Measurements from ENCODE around the gene ANO6.

The ANO6 gene

DNA sequence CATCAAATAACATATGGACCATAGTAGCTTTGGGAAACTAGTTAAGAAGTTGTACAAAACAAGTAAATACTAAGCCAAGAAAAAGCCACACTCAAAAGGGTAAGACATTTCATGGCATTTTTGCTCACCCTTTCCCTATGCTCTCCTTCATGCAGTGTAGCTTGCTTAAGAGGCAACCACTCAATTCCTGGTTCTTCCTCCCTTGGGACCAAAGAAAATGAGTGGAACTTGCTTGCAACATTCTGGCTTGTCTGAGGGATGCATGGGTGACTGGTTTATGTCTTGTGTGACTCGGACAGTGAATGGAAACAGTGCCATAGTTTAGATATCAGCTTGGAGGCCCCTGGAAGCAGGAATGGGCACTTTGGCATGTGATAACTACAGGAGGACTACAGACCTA lies 261.6 kb downstream of the ANO6 start:
- no peak for DNase-seq
- Mint-ChIP-seq H3K9me3 (peaks cover 4% of the 10 kb centered on the region), H3K36me3 (no peaks in the 10 kb centered on the region), H3K4me1 (no peaks in the 10 kb centered on the region), H3K27ac (no peak overlapping the region), H3K27me3 (no peaks in the 10 kb centered on the region), H3K4me3 (no peak overlapping the region)
- CTCF ChIA-PET, result no interaction called here

DNA sequence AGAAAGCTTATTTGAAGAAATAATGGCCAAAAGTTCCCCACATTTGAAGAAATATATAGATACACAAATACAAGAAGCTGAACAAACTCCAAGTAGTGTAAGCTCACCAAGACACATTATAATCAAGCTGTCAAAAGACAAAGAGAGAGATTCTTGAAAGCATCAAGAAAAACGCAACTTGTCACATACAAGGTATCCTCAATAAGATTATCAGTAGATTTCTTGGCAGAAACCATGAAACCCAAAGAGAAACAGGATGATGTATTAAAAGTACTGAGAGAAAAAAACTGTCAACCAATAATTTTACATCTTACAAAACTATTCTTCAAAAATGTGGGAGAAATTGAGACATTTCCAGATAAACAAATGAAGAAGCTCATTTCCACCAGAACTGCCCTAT lies 263.0 kb downstream of the ANO6 start:
- Mint-ChIP-seq H3K9me3 (peaks cover 4% of the 10 kb centered on the region), H3K27me3 (no peaks in the 10 kb centered on the region)
- CTCF ChIA-PET, result no interaction called here

DNA sequence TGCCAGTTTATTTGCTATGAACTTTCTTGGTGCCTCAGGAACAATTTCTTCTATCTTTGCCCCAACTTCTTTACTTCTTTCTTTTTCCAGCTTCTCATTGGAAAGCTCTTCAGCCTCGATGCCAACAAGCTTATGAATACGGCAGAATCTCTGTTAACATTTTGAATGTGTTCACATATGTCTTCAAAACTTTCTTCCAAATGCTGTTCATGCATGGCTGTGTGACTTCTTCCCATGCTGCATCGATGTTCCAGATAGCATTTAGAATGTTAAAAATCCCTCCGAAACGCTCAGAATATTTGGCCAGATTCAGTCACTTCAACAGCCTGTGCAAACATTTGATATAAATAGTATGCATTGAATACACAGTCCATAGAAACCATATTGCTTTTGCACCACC lies 265.9 kb downstream of the ANO6 start:
- no peak for DNase-seq
- Mint-ChIP-seq H3K9me3 (peaks cover 4% of the 10 kb centered on the region), H3K4me1 (no peaks in the 10 kb centered on the region), H3K27me3 (no peaks in the 10 kb centered on the region), H3K36me3 (no peaks in the 10 kb centered on the region), H3K27ac (no peak overlapping the region), H3K4me3 (no peak overlapping the region)
- CTCF ChIA-PET, result interaction anchor here (0.8 kb wide), 1 partner anchor 8 kb away, joined by 3 read pairs; no protein-coding TSS in a partner anchor

More for the DNA sequence above, 263.0 kb downstream of the ANO6 start:
- H3K36me3 Mint-ChIP-seq, result no peaks in the 10 kb centered on the region
- H3K4me3 Mint-ChIP-seq, result no peak overlapping the region
- H3K4me1 Mint-ChIP-seq, result no peaks in the 10 kb centered on the region
- DNase-seq, result no peak
- H3K27ac Mint-ChIP-seq, result no peak overlapping the region

DNA sequence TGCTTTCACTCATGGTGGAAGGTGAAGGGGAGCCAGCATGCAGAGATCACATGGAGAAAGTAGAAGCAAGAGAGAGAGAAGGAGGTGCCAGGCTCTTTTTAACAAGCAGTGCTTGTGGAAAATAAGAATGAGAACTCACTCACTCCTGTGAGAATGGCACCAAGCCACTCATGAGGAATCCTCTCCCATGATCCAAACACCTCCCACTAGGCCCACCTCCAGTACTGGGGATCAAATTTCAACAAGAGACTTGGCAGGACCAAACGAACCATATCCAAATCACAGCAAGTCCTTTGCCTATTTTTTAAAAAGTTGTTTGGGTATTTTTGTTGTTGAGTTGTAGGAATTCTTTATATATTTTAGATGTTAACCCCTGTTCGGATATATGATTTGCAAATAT lies 267.7 kb downstream of the ANO6 start:
- no peak for DNase-seq
- Mint-ChIP-seq H3K27ac (no peak overlapping the region), H3K36me3 (no peaks in the 10 kb centered on the region), H3K9me3 (peaks cover 2% of the 10 kb centered on the region), H3K27me3 (no peaks in the 10 kb centered on the region), H3K4me1 (no peaks in the 10 kb centered on the region), H3K4me3 (no peak overlapping the region)
- CTCF ChIA-PET, result no interaction called here
